Heart left ventricle (tissue), 16 donors: Measurements from ENCODE around the gene KCTD2. TPM values are rescaled to one million over a fixed set of nuclear protein-coding genes. Genes with fewer than 3 reads are reported as not detected.

Experiments used
- ATAC-seq, 4 donors: fragments of 200-7000 bp; cut with Tn5 transposase; one replicate each; pipeline ENCODE4 v1.9.1; 2020 to 2022; ENCODE audit warnings: moderate library complexity in 4 of 4, mild to moderate bottlenecking in 3 of 4, moderate number of reproducible peaks in 1 of 4
- DNase-seq, 5 donors: peaks; one replicate each; pipeline ENCODE4 v3.0.0-alpha.2; 2020
- H3K27ac ChIP-seq, 12 donors: fragments of 200-600 bp; sonication (generic) in 4 of 12; one replicate each; pipeline versions ENCODE4 v1.5.0 to v1.8.0; 2016 to 2022; ENCODE audit warnings: mild to moderate bottlenecking in 2 of 12
- H3K27me3 ChIP-seq, 9 donors: fragments of 200-600 bp; sonication (generic) in 2 of 9; one replicate each; pipeline versions ENCODE4 v1.5.1 to v1.8.0; 2016 to 2022; ENCODE audit warnings: mild to moderate bottlenecking in 3 of 9
- H3K36me3 ChIP-seq, 9 donors: fragments of 200-600 bp; sonication (generic) in 2 of 9; one replicate each; pipeline versions ENCODE4 v1.5.0 to v1.8.0; 2018 to 2022; ENCODE audit warnings: mild to moderate bottlenecking in 2 of 9
- H3K4me1 ChIP-seq, 12 donors: fragments of 200-600 bp; sonication (generic) in 4 of 12; one replicate each; pipeline versions ENCODE4 v1.5.0 to v1.8.0; 2016 to 2022; ENCODE audit warnings: mild to moderate bottlenecking in 3 of 12
- H3K4me3 ChIP-seq, 12 donors: fragments of 200-600 bp; sonication (generic) in 4 of 12; one replicate each; pipeline versions ENCODE4 v1.5.0 to v1.8.0; 2017 to 2022; ENCODE audit warnings: mild to moderate bottlenecking in 9 of 12, moderate library complexity in 4 of 12
- H3K9me3 ChIP-seq, 12 donors: fragments of 200-600 bp; sonication (generic) in 4 of 12; one replicate each; pipeline versions ENCODE4 v1.5.0 to v1.8.0; 2016 to 2022; ENCODE audit warnings: mild to moderate bottlenecking in 1 of 12
- POLR2A ChIP-seq, 2 donors: fragments of 450-650 bp; IDR thresholded peaks; one replicate each; pipeline ENCODE4 v1.6.1; 2017; ENCODE audit warnings: antibody characterized with exemption in 2 of 2, mild to moderate bottlenecking in 2 of 2, moderate library complexity in 2 of 2
- WGBS, 4 donors: extraction: QIAGEN DNeasy Blood & Tissue Kit in 2 of 4; methylation state at CpG; one replicate each; pipeline versions ENCODE4 v1.1.5 to v1.1.7; 2013 to 2018; 5-methylcytosine and 5-hydroxymethylcytosine counted together
- intact Hi-C, 10 donors: fragments of 100-400 bp; cut with DNase I; formaldehyde crosslinking; loops; one replicate each; pipeline versions ENCODE4 v1.11.1 to v1.14.2; 2022
- polyA plus RNA-seq, 2 donors: library from polyadenylated mRNA; stranded (reverse); fragments of 200-250 nt; gene quantifications; one replicate each; pipeline ENCODE4 v1.2.3, GENCODE V29; 2013
- total RNA-seq, 9 donors: library from RNA; depleted of rRNA in 2 of 9; stranded (reverse); fragments of >200 nt in 2 of 9; fragmentation: NEBNext Ultra II Directional in 3 of 9; extraction: Animal tissue kit (Norgen Biotek cat#: 25700) in 3 of 9; gene quantifications; one replicate each; pipeline versions ENCODE4 v1.1.0 to v1.2.4, GENCODE V29; 2016 to 2023
- TF ChIP-seq, protein P1 (sequence below), 12 donors: fragments of 200-600 bp; sonication (generic) in 4 of 12; IDR thresholded peaks; one replicate each; pipeline versions ENCODE4 v1.5.0 to v1.8.0; 2018 to 2022; ENCODE audit warnings: antibody characterized with exemption in 12 of 12, mild to moderate bottlenecking in 5 of 12
- donor health status: ischemic (EF 13 %, LVEDD 7.1; RV severe dilation, severe dysfunction).
- donor health status: healthy with polysubstance abuse.
- donor health status: DM: no; HTN: yes; CAD: no.
- donor health status: DM: no; HTN: no; CAD: no.
- donor health status: ischemic (EF 25% LVEDD 6.9; RV normal size, moderate dysfunction).
- donor health status: ischemic (EF 25% LVEDD 5.7; RV mildly dilated, moderate dysfunction).
- donor health status: healthy.
- donor health status: DM: yes; HTN: yes; CAD: no.
- donor health status: ischemic (EF 35%, LVEDD 5.7; RV mildly dilated, moderate dysfunction).
- donor health status: nonischemic (EF 11% LVEDD 7.7; RV severe dilation, severe dysfunction).
- donor health status: DM: yes; HTN: yes; CAD: no.
- donor health status: PGD.
- donor health status: ischemic (EF 29% LVEDD 5.4; RV normal size, mild dysfunction).
- donor health status: nonischemic (EF 23%, LVEDD 6.1; RV moderate dilation, normal function).

Gene KCTD2
- total and polyA plus RNA-seq, 11 donors = 15.7 to 38.7 (median 31.5) TPM

DNA sequence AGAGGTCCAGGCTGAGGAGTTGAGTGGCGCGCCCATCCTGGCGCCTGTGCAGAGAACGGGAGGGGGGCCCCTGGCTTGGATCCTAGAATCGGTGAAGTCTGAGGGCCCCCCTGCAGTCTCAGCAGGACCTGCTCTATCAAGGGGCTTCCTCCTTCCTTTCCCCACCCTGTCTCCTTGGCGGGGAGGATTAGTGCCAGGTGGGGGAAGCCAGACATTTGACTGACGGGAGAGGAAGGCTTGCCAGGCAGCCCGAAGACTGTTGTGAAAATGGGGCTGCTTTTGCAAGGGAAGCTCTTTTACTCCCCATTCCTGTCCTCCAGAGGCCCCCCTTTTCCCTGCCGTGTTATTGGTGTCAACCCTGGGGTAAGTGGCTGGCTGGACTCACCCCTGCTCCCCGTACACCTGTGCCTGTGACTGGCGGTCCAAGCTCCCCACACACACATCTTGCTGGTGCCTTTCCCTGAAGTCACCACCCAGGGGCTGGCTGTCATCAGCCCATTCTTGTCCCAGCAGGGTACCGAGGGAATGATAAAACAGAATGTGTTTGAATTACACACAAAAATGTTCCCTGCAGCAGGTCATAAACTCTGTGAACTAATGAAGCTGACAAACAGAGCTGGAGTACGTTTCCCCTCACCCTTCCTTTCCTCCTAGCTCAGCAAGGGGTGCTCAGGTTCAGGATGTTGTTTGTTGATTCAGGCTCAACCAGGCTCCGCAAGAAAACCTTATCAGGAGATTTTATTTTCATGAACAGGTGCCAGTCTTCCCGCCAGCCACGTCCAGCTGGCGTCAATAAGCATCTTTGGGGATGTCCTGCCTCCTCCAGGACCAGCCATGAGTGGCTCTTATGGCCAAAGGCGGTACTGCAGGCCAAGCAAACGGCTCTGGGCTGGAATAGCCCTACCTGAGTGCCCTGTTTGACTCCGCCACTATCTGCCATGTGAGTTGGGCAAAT is 58.4 kb downstream of the KCTD2 start:
- ATAC-seq (peak in 3 of 4 donors; percentile 44 to 59 (median 44)), DNase-seq (no peak)
- Histone ChIP-seq H3K36me3 (peaks cover 0 to 14% (median 4%) of the 10 kb centered on the region in 9 donors), H3K27me3 (no peaks in the 10 kb centered on the region), H3K4me1 (peaks cover 0 to 19% (median 10%) of the 10 kb centered on the region in 12 donors), H3K4me3 (no peak overlapping the region), H3K9me3 (no peaks in the 10 kb centered on the region), H3K27ac (no peak overlapping the region)
- 60 to 68% (median 67%) methylated on average over 20 of the region's 20 CpGs for WGBS, 4 donors
- intact Hi-C loops = loop anchor here in 3 of 10 donors (5.0 kb wide), 3 partner anchors 33 to 148 kb away; no protein-coding TSS in a partner anchor
- TF ChIP-seq, protein P1, sequence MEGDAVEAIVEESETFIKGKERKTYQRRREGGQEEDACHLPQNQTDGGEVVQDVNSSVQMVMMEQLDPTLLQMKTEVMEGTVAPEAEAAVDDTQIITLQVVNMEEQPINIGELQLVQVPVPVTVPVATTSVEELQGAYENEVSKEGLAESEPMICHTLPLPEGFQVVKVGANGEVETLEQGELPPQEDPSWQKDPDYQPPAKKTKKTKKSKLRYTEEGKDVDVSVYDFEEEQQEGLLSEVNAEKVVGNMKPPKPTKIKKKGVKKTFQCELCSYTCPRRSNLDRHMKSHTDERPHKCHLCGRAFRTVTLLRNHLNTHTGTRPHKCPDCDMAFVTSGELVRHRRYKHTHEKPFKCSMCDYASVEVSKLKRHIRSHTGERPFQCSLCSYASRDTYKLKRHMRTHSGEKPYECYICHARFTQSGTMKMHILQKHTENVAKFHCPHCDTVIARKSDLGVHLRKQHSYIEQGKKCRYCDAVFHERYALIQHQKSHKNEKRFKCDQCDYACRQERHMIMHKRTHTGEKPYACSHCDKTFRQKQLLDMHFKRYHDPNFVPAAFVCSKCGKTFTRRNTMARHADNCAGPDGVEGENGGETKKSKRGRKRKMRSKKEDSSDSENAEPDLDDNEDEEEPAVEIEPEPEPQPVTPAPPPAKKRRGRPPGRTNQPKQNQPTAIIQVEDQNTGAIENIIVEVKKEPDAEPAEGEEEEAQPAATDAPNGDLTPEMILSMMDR (IDR thresholded peaks at IDR 0.05) = peak; percentile 51 to 83 (median 66)
- no peak for TF ChIP-seq POLR2A (IDR thresholded peaks at IDR 0.05)

DNA sequence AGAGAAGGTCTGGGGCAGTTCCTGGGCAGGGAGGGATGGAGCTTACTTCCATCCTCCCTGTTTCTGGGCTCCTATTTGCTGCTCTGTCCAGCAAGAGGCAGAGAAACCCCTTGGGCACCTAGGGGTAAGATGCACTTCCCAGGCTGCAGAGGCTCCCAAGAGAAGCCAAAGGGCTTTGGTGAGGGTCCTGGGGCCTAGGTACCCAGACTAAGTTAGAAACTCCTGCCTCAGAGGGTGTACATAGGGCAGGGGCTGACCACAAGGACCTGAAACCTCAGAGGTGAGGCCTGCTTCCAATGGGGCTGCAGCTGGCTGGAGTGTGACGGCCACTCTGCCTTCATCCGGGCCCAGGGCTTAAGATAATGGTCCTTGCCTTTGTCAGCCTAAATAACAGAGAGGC is 61.2 kb downstream of the KCTD2 start:
- Histone ChIP-seq H3K9me3 (no peaks in the 10 kb centered on the region), H3K36me3 (peaks cover 0 to 6% (median 0%) of the 10 kb centered on the region in 9 donors), H3K27ac (no peak overlapping the region), H3K4me1 (peaks cover 0 to 36% (median 22%) of the 10 kb centered on the region in 12 donors), H3K27me3 (no peaks in the 10 kb centered on the region), H3K4me3 (no peak overlapping the region)
- DNase-seq (no peak), ATAC-seq (no peak)
- TF ChIP-seq, protein P1 (IDR thresholded peaks at IDR 0.05) = no peak
- no peak for TF ChIP-seq POLR2A (IDR thresholded peaks at IDR 0.05)
- intact Hi-C loops = loop anchor here in 4 of 10 donors (2.0 to 5.0 kb wide), 4 partner anchors 36 to 151 kb away; no protein-coding TSS in a partner anchor
- WGBS, 4 donors = 84 to 94% (median 87%) methylated on average over 2 of the region's 2 CpGs

DNA sequence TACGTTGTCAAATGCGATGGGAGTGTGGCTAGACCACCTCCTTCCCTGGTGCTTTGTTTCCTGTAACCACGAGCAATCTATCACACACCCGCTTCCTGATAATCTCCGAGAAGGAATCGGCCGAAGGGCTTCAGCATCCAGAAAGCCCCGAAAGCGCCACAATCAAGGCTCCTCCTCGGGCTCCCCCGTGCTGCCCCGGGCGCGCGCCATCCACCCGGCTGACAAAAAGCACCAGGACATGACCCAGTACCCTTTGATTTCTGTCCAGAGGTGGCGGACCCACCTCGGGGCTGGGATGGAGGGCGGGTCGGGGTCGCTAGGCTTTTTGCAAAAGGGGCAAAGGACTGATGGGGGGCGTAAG is 62.0 kb downstream of the KCTD2 start:
- no peak for ATAC-seq
- Histone ChIP-seq H3K4me1 (peaks cover 0 to 39% (median 26%) of the 10 kb centered on the region in 12 donors), H3K9me3 (no peaks in the 10 kb centered on the region), H3K27ac (peak overlapping the region in 2 of 12 donors; percentile 81 to 90), H3K36me3 (peaks cover 0 to 6% (median 0%) of the 10 kb centered on the region in 9 donors), H3K27me3 (no peaks in the 10 kb centered on the region), H3K4me3 (peak overlapping the region; percentile 78 to 98 (median 92))
- TF ChIP-seq POLR2A (IDR thresholded peaks at IDR 0.05) = no peak
- TF ChIP-seq, protein P1 (IDR thresholded peaks at IDR 0.05) = no peak
- whole genome bisulfite sequencing, 4 donors = 11 to 20% (median 13%) methylated on average over 16 to 22 of the region's 22 CpGs
- intact Hi-C loops = loop anchor here in 4 of 10 donors (2.0 to 5.0 kb wide), 4 partner anchors 37 to 152 kb away; no protein-coding TSS in a partner anchor
- DNase-seq = no peak
